Neutrophil (primary cell): ENCODE data around the gene ZNRF4.
"Not testable (repeated sequence)": the region's sequence is repeated elsewhere in the genome, so short reads cannot be mapped to it uniquely, and the experiment has no call there.

ENCODE experiments used
- H3K27ac ChIP-seq: fragments of 200-600 bp; sonication (generic); 2 replicates; pipeline ENCODE4 v1.5.1; 2016; ENCODE audit warnings: mild to moderate bottlenecking, moderate library complexity
- H3K27me3 ChIP-seq: fragments of 200-600 bp; sonication (generic); 2 replicates; pipeline ENCODE4 v1.6.0; 2016; ENCODE audit warnings: mild to moderate bottlenecking
- H3K36me3 ChIP-seq: fragments of 200-600 bp; sonication (generic); 2 replicates; pipeline ENCODE4 v1.5.1; 2017
- H3K4me1 ChIP-seq, 2 experiments: fragments of 200-600 bp in 1 of 2; sonication (generic) in 1 of 2; 1 replicate in 1 of 2; 2 replicates in 1 of 2; pipeline versions ENCODE4 v1.5.1 to v1.6.1; 2013 to 2016; ENCODE audit warnings: low read depth in 1 of 2, low read length in 1 of 2, mild to moderate bottlenecking in 1 of 2, moderate library complexity in 1 of 2; ENCODE audit not compliant: control insufficient read depth in 1 of 2, insufficient read depth in 1 of 2
- H3K4me3 ChIP-seq, 2 experiments: fragments of 200-600 bp in 1 of 2; sonication (generic) in 1 of 2; 1 replicate in 1 of 2; 2 replicates in 1 of 2; pipeline ENCODE4 v1.5.1; 2013 to 2016; ENCODE audit warnings: low read depth in 1 of 2, low read length in 1 of 2, mild to moderate bottlenecking in 1 of 2, moderate library complexity in 1 of 2
- H3K9me3 ChIP-seq: fragments of 200-600 bp; sonication (generic); 2 replicates; pipeline ENCODE4 v1.5.1; 2016
- CTCF ChIP-seq: fragments of 200-600 bp; sonication (generic); IDR thresholded peaks from 2 replicates; pipeline ENCODE4 v1.5.1; 2016; ENCODE audit warnings: antibody characterized with exemption

Gene ZNRF4

DNA sequence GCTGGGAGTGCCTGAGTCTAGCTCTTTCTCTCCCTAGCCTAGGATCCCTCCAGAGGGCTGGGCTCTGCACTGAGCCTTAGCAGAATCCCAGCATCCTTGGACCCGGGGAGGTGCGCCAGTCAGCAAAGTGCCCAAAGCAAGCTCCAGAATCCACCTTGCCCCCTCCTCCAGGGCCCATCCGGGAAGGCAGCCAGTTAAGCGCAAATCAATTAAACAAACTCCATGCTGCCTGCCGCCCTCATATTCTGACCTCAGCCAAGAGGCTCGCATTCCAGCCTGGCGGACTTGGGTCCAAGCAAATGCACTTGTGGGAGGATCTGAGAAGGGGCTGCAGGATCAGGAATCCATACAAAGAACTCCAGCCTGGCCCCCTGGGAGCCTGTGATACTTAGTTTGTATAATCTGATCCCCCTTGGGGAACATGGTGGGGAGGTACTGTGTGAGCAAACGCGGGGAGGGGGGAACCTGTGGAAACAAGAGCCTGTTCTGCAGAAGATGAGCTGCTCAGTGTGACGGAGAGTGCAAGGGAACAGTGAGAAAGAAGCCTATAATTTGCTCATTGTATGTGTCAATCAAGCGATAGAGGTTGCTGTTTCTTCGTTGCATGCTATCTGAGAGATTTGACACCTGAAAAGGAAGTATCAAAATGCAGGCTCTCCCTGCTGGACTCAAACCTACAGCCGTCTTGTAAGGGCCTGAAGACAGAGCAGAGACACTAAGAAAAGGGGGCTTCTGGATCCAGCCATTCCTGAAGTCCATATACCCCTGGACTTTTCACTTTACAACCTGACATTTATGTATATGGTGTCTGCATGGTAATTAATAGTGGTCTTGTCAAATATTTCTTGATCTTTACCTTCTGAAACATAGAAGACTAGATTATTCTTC lies 29.4 kb downstream of the ZNRF4 start:
- Histone ChIP-seq H3K27ac (no peak overlapping the region), H3K36me3 (no peaks in the 10 kb centered on the region), H3K9me3 (no peaks in the 10 kb centered on the region), H3K4me1 (no peaks in the 10 kb centered on the region), H3K4me3 (no peak overlapping the region), H3K27me3 (peaks cover 56% of the 10 kb centered on the region)
- TF ChIP-seq CTCF: no peak

DNA sequence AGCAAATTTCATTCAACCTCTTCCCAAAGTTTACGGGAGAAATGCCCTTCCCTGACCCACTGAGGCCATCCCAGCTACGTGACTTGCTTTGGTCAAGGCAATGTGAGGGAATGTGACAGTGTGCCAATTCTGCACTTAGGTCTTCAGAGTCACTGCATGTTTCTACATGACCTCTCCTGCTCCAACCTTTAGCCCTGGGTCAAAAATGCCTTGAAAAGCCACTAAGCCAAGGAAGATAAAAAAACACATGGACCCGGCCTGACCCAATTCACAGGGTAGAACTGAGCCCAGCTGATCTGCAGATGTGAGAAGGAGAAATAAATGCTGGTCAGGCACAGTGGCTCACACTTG lies 30.0 kb downstream of the ZNRF4 start:
- Histone ChIP-seq H3K4me1 (no peaks in the 10 kb centered on the region), H3K27ac (no peak overlapping the region), H3K9me3 (no peaks in the 10 kb centered on the region), H3K4me3 (no peak overlapping the region), H3K36me3 (no peaks in the 10 kb centered on the region), H3K27me3 (peaks cover 54% of the 10 kb centered on the region)
- no peak for TF ChIP-seq CTCF

DNA sequence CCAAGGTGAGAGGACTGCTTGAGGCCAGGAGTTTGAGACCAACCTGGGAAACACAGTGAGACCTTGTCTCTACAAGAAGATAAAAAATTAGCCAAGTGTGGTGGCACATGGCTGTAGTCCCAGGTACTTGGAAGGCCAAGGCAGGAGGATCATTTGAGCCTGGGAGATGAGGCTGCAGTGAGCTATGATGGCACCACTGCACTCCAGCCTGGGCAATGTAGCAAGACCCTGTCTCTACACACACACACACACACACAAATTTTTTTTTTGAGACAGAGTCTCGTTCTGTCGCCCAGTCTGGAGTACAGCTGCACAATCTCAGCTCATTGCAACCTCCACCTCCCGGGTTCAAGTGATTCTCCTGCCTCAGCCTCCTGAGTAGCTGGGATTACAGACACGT lies 30.4 kb downstream of the ZNRF4 start:
- peaks cover 54% of the 10 kb centered on the region for H3K27me3 ChIP-seq
- H3K4me3 ChIP-seq: not testable (repeated sequence)

GRCh38 chr19:5487222-5487621 lies 32.0 kb downstream of the ZNRF4 start:
- TF ChIP-seq CTCF: no peak
- H3K27me3 ChIP-seq: peaks cover 63% of the 10 kb centered on the region
- H3K9me3 ChIP-seq: no peaks in the 10 kb centered on the region
- no peak overlapping the region for H3K27ac ChIP-seq
- H3K36me3 ChIP-seq: no peaks in the 10 kb centered on the region
- no peak overlapping the region for H3K4me3 ChIP-seq
- no peaks in the 10 kb centered on the region for H3K4me1 ChIP-seq

More for the DNA sequence above, 30.4 kb downstream of the ZNRF4 start:
- not testable (repeated sequence) for H3K36me3 ChIP-seq, H3K4me1 ChIP-seq, H3K27ac ChIP-seq, H3K9me3 ChIP-seq

GRCh38 chr19:5489551-5489950 lies 34.3 kb downstream of the ZNRF4 start:
- H3K4me1 ChIP-seq: no peaks in the 10 kb centered on the region
- H3K9me3 ChIP-seq: no peaks in the 10 kb centered on the region
- H3K36me3 ChIP-seq: no peaks in the 10 kb centered on the region
- TF ChIP-seq CTCF: no peak
- H3K27ac ChIP-seq: no peak overlapping the region
- no peak overlapping the region for H3K4me3 ChIP-seq
- H3K27me3 ChIP-seq: peaks cover 76% of the 10 kb centered on the region

- no peaks in the 10 kb centered on the region for H3K4me1 ChIP-seq
- H3K27me3 ChIP-seq: peaks cover 75% of the 10 kb centered on the region
- H3K4me3 ChIP-seq: no peak overlapping the region
- no peak for TF ChIP-seq CTCF
- H3K9me3 ChIP-seq: no peaks in the 10 kb centered on the region
- H3K36me3 ChIP-seq: no peaks in the 10 kb centered on the region
- H3K27ac ChIP-seq: no peak overlapping the region
Observed at GRCh38 chr19:5491565-5491964, 36.3 kb downstream of the ZNRF4 start.
